GM10847 (cell line): ENCODE measurements around the gene PTPRK.

Experiments
- POLR2A ChIP-seq: IDR thresholded peaks from 2 replicates; pipeline ENCODE4 v1.6.1; 2011; ENCODE audit not compliant: insufficient read length; ENCODE audit errors: extremely low read depth

The PTPRK gene

GRCh38 chr6:128400875-128401274, 119.5 kb downstream of the PTPRK start:
- TF ChIP-seq POLR2A, result no peak

- TF ChIP-seq POLR2A, result no peak
Observed at GRCh38 chr6:128397996-128398395, 122.4 kb downstream of the PTPRK start.

GRCh38 chr6:128395596-128395995, 124.8 kb downstream of the PTPRK start:
- no peak for TF ChIP-seq POLR2A

GRCh38 chr6:128395188-128395587, 125.2 kb downstream of the PTPRK start:
- no peak for TF ChIP-seq POLR2A

GRCh38 chr6:128394167-128394566, 126.2 kb downstream of the PTPRK start:
- TF ChIP-seq POLR2A, result no peak

DNA sequence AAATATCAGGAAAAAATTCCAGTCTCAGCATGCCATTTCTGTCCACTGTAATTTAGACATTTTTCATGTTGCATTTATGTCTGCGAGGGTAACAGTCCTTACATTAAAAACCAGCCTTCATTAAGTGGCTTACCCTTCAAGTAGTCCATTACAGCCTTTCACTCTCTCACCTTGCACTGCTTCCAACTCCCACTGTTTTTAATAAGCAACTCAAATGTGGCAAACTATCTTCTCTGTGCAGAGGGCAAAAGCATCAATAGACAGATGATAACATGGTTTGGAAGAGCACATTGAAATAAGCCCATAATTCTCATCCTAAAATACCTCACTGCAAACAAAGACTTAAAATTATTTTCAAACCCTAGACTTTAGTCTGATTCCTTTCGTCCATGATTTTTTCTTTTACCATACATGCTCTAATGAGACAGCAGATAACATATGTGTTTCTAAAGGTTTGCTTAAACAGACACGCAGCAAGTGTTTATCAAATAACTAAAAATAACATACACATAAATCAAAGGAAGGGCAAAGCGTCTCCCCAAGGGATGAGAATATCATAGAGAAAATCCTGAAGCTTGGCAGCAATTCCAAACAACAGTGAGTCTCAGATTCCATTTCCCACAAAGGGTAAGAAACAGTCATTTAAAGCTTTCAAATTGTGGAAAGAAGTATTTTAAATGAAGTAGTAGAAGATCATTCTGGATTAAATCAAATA, 130.4 kb downstream of the PTPRK start:
- no peak for TF ChIP-seq POLR2A

DNA sequence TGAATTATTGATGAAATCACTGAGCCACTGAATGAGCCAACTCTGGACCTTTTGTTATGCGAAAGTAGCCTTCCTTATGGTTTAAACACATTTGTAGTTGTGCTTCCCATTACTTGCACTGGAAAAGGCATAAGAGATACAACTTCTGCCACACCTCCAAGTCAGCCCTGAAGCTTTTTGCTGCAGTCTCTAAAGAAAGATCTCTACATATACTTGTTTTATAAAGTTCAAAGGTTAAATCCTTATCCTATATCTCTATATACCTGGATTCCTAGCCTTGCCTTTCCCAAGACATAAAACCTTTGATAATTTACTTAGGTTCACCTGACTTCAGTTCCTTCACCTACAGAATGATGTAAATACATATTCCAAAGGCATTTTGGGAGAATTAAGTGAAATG, 132.0 kb downstream of the PTPRK start:
- TF ChIP-seq POLR2A, result no peak

GRCh38 chr6:128380891-128381290, 139.5 kb downstream of the PTPRK start:
- no peak for TF ChIP-seq POLR2A

GRCh38 chr6:128379577-128379976, 140.8 kb downstream of the PTPRK start:
- no peak for TF ChIP-seq POLR2A

GRCh38 chr6:128376952-128377503, 143.4 kb downstream of the PTPRK start:
- TF ChIP-seq POLR2A, result no peak

- no peak for TF ChIP-seq POLR2A
Observed at GRCh38 chr6:128371136-128371535, 149.3 kb downstream of the PTPRK start.

- TF ChIP-seq POLR2A, result no peak
Observed at GRCh38 chr6:128370072-128370471, 150.3 kb downstream of the PTPRK start.

GRCh38 chr6:128368213-128368944, 152.0 kb downstream of the PTPRK start:
- no peak for TF ChIP-seq POLR2A

DNA sequence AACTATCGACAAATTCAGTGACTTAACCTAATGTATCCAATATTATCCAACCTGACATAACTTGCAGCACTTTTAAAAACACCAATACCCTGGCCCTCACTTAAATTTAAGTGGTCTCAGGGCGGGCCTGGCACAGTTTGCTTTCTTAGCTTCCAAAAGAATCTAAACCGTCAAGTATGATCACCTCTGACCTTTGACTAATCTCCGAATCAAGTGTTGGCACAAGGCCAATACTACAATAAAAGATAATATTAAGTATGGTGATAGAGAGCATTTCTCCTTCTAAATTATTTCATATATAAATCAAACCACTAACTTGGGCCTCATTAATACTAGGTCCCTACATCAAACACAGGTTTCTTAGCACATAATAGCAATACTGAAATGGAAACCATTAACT, 153.0 kb downstream of the PTPRK start:
- TF ChIP-seq POLR2A, result no peak

DNA sequence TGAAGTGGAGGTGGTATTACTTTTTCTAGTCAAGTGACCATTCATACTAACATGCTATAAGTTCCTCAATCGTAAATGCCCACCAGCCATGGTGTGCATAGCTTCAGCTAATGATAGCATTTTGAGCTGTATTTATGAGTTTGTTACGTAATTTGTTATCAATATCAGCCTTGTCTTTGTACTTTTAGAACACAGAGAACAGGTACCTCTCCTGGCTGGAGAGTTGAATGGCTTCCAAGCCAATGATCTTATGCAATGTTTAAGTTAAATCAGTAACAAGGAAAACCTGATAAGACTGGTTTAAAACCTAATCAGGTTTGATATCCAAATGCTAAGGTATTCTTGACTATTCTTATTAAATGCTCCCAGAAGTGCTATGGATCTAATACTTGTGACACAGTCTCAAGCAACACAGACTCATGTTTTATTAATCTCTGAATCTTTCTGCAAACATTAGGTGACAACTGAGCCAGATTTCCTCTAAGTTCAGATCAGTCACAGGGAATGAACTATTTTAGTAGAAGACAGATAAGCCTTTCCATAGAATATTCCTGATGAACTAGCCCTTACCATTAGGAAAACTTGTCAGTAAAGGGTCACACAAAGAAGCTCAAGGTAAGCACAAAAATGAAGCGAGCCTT, 154.8 kb downstream of the PTPRK start:
- TF ChIP-seq POLR2A, result no peak
